ENCODE results near the gene MAPK8IP2. TPM values are rescaled to one million over a fixed set of nuclear protein-coding genes. Genes with fewer than 3 reads are reported as not detected.
"Not testable (repeated sequence)": the region's sequence is repeated elsewhere in the genome, so short reads cannot be mapped to it uniquely, and the experiment has no call there.

MAPK8IP2 gene
- total RNA-seq, 1 donor from 2014 or later: 1.6 TPM

DNA sequence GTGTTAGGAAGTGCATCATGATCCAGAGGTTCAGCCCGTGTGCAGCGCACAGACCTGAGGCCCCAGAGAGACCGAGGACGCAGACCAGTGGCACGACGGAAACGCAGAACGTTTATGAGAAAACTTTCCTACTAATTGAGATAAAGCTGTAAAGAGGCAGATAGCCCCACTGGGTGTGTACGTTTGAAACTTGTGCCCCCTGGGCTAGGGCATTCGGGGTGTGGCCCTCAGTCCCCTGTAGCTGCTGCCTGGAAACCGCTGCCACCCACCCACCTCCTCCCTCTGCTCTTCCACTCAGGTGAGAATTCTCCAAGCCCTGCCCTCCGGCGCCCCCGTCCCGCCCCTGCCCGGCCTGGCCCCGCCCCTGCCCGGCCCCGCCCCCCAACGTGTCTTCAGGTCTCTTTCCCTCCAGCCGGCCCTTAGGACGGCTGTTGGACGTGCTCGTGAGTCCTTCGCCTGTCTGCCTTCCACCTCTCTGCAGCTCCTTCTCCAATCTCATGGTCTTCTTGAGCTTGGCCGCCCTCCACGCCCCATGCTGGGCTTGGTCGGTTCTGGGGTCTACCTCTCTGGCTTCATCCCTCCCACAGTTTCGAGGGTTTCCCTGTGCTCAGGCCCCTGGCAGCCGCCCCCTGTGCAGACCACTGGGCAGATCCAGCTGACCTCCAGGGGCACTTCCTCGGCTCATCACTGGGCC is 12.1 kb downstream of the MAPK8IP2 start:
- DNase-seq: no peak

DNA sequence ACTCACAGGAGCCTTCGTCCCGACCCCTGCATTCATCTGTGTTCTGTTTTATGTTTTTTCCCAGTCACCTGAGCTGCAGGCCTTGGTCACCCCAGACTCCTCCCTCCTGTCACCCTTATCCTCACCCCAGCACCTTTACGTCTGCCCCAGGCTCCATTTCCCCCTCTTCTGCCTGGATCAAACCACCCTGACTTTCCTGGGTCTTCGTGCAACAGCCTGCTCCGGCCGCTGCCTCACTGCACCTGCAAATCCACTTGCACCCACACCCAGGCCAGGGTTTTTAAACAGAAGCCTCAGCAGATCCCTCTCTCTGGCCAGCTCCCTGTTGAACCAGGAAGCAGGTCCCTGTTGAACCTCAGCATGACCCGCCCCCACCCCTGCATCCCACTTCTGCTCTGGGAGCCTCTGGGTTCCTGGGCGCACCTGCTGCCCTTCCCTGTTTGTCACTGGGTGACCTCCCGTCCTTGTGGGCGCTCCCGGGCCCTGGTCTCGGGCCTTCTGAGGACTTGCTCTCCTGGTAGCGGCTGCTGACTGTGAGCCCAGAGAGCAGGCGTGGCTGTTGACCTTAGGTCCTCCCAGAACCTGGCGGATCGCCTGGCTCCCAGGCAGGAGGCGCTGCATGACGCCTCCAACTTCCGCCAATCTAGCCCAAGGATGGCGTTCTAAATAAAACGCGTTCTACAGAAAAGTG is 12.8 kb downstream of the MAPK8IP2 start:
- no peak for DNase-seq

DNA sequence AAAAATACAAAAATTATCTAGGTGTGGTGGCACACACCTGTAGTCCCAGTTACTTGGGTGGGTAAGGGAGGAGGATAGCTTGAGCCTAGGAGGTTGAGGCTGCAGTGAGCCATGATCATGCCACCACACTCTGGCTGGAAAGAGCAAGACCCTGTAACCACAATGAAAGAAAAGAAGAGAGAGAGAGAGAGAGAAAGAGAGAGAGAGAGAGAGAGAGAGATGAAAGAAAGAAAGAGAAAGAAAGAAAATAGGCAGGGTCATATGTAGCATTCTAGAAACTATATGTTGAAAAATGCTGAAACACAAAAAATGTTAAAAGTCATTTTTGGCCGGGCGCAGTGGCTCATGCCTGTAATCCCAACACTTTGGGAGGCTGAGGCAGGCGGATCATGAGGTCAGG is 13.7 kb downstream of the MAPK8IP2 start:
- not testable (repeated sequence) for DNase-seq

DNA sequence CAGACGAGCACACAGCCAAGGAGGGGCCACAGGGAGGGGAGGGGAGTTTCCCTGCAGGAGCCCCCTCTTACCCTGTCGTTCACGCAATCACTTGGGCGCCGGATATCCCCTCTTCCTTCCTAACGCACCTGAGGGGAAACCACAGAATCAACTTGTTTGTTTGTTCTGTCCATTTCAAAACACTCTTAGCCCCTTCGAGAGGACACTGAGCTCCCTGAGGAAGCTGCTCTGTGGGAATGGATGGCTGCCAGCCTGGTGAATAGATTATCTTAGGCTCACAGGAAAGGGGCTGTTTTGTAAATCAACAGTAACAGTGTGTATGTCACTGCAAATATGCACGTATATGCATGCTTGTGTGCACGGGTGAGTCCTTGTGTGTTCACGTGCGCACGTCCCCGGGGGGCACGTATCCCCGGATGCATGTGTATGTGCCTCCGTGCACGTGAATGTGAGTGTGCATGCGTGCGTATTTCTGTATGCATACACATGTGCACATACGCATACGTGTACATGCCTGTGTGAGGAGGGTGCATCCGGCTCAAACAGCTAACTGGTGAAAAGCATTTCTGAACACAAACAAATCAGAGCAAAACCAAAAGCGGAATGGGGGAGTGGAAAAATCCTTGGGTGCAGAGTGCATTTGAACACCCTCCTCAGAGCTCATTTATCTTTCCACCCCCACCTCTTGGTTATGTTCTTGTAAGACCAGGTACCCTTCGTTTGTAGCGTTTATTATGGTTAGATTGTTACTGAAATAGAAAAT is 20.2 kb downstream of the MAPK8IP2 start:
- DNase-seq: peak; percentile 73

DNA sequence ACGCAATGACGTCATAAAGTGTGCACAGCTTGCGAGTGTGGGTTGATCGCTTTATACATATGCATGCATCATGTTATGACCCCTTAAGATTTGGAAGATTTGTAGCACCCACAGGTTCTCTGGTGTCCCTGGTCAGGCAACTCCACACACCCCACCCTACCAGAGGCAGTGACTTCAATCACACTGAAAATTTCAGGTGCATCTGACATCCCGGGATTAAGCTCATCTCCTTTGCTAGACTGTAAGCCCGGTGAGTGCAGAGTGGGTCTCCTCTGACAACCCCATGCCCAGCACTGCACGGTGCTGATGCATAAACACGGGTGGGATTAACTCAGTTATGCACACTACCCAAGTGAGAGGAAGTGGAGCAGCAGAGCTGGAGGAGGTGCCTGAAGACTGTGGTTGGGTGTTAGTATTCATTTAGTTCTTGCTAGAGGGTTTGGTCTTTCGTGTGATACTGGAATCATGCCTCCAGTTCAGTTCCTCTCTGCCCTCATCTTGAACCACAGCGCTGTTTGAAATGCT is 20.8 kb downstream of the MAPK8IP2 start:
- no peak for DNase-seq

DNA sequence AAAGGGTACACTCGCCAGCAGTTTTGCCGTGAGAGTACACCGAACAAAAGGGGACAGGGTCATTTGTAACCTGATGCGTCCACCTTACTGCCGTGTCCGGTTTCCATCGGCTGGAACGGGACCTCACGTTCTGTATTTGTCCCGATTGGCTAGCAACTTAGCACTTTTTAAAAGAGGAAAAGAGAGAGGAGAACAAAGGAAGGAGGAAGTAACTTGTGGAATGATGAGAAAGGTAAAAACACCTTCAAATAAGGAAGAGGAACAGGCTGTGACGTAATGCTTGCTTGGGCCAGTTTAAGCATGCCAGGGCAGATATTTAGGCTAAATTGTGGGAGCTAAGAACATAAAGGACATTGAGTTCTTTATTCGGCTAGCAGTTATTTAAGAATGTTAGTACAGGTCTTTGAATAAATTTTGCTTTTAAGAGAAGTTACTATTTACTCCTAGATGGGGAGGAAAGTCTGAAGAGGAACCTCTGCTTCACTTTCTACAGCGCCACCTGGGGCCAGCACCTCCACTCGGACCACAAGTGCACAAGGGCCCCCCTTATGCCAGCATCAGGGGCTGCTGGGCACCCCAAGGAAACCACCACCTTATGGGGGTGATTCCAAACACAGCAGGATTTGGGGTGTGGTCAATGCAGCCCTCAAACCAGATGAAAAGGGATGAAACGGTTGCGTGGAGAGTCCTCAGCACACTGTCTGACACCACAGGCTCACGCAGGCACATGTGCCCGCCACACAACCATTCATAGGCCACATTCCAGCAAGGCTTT is 21.5 kb downstream of the MAPK8IP2 start:
- DNase-seq: no peak

DNA sequence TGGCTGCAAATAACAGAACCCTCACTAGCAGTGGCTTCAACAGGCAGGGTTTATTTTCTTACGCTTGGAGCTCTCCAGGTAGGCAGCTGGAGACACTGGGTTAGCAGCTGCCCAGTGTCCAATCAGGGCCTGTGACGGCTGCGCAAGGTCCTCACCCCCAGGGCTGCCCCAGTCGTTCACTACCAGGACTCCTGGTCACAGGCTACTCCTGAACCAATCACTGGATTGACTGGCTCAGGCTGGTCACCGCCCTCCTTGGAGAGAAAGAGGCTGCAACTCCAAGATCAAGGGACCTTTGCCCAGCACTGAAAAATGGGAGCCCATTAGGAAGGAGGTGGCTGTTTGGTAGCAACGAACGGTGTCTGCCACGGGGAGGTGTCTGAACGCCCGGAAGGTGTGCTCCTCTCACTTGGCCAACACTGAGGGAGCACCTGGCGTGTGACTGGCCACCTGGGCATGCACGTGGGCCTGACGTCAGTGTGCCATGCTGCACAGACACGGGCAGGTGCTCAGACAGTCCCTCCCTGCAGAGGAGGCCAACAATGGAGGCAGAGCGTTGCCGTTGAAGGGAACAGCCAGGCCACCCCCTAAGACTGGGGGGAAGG is 22.2 kb downstream of the MAPK8IP2 start:
- no peak for DNase-seq

DNA sequence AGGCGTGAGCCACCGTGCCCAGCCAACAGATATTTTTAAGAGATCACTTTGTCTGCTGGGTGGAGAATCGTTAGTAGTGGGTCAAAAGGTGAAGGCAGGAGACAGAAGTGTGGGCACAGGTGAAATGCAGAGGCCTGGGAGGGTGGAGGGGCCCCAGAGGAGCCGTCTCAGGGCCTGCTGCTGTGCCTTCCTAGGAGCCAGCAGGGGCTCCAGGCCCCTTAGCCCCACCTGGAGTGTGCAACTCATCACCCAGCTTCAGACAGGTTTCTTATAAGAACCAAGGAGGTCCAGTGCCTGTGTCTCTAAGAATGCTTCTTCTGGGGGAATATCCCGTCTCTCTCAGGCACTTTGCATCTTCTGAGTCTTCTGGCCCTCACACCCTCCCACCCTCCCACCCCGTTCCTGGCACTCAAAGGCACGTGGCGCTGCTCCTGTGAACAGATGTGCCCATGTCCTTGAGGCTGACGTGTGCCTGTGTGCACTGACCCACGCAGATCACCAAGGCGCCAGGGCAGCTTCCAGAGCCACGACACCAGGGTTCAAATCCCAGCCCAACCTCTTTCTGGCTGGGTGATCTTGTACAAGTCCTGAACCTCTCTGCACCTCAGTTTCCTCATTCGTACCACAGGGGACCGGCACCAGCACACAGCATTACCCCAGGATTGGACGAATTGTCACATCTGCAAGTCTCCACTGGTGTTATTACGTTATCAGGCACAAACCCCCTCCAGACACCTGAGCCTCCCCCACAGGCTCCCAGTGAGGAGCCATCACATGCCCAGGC is 23.9 kb downstream of the MAPK8IP2 start:
- DNase-seq: no peak

DNA sequence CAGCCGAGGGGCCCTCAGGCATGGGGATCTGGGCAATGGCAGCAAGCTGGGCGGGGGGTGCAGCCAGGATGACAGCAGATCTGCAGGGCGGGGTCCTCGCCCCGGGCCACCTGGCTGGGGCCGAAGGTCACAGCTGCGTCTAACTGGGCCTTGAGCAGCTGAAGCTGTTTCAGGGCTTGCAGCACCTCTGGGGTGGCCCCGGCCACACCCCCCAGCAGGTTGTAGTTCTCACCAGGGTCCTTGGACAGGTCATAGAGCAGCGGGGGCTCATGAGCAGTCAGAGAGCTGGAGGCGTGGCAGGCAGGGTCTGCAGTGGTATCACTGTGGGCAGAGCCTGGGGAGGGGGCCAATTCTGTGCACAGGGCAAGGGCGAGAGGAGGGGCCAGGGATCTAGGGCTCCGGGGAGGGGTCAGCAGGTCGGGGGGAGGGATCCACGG is 24.6 kb downstream of the MAPK8IP2 start:
- DNase-seq: no peak

DNA sequence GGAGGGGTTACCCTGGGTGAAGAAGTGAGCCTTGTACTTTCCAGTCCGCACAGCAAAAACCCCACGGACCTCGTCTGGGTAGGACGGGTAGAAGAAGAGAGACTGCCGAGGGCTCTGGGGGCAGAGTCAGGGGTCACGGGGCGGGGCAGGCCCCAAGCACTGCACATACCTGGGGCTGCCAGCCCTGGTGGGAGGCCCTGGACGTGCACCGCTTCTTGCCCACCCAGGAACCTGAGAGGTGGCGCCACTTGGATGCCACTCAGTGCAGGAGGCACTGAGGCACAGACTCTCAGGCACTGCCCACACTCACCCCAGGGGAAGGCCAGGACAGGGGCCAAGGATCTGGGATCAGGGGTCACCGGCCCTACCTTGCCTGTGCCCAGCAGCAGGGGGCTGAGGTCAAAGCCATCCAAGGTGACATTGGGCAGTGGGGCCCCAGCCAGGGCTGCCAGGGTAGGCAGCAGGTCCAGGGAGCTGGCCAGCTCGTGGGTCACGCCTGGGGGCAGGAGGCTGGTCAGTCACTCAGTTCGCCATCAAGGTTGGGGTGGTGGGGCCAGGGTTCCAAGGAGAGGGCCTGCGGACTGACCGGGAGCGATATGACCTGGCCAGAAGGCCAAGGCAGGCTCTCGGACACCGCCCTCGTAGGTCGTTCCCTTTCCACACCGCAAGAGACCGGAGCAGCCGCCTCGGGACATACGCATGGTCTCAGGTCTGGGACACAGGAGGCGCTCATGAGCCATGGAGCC is 25.1 kb downstream of the MAPK8IP2 start:
- no peak for DNase-seq

DNA sequence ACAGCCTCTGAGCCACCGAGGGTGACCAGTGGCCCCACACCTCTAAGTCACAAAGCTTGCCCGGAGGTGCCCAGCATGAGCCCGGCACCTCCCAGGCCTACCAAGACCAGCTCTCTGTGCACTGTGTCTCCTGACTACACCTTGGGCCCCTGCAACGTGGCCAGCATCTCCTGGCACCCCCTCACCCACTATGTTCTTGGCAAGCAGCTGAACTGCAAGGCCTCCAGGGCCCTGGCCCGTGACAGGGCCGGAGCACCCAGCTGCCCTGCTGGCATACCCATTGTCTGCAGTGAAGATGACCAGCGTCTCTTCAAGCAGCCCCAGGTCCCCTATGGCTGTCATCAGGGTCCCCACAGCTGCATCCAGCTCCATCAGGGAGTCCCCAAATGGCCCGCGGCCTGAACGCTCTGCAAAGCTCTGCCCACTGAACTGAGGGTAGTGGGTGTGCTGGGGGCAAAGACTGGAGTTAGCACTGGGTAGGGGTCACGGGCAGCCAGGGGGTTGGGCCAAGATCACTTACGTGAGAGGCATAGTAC is 25.8 kb downstream of the MAPK8IP2 start:
- DNase-seq: no peak

DNA sequence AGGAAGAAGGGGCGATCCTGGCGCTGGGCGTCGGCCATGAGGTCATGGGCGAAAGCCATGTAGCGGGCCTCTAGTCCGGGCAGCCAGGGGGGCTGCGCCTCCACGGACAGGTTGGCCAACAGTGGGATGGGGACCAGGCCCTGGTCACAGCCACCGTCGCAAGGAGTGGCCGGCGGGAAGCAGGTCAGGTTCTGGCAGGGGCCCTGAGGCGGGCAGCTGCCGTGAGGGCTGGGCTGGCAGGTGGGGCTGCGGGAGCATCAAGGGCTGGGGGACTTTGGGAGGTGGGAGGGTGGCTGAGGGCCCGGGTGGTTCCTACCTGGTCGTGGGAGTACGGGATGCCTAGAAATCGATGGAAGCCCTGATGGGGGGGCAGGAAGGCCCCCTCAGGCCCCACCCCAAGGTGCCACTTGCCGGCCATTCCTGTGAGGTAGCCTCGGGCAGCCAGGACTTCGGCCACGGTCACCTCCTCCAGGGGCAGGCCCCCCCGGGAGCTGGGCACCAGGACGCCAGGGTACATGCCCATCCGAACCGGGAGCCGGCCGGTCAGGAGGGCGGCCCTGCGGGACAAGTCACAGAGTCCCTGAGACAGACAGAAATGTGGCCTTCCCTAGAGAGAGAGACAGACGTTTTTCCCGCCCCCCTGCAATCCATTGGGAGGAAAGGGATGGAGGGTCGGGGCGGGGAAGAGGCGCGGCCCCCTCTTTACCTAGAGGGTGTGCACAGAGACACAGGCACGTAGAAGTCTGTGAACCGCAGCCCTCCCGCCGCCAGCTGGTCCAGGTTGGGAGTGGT is 26.5 kb downstream of the MAPK8IP2 start:
- DNase-seq: no peak

DNA sequence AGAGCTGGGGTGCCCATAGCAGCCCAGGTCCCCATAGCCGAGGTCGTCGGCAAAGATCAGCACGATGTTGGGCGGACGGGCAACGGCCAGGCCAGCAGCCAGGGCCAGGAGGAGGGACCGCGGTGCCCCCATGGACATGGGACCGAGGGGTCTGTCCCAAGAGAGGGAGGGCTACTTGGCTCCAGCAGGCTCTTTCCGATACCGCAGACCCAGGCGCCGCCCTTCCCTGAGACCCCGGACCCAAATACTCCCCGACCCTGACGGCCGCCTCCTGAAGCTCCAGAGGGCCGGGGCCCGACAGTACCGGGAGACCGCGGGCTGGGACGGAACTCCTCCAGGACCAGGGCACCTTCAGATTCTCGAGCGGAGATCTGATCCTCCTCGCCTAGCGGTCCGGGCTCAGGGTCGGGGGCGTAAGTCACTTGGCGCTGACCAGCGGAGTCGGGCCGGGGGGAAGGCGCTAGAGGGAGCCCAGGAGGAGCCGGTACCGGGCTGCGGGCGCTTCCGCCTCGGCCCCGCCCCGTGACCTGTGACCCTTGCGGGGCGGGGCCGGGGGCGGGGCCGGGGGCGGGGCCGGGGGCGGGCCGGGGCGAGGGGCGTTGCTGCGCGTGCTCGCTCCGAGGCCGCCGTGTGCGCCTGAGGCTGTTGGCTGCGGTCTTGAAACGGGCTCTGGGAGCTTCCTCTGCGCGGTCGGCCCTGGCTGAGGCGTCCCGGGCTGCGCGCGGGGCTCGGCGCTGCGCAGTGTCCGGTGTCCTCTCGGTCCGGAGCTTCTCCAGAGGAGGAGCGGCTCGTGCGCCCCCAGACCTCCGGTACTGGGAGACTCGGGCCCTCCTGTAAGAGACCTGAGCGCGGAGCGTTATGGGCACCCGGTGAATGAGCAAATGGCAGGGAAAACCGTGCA is 27.3 kb downstream of the MAPK8IP2 start, which contains the start of gene ARSA:
Gene ARSA, minus strand, starts transcription at position 511 of the 901 bp plus-strand sequence. Its CDS starts 373 bp downstream, at position 138.
- peak; percentile 58 for DNase-seq

DNA sequence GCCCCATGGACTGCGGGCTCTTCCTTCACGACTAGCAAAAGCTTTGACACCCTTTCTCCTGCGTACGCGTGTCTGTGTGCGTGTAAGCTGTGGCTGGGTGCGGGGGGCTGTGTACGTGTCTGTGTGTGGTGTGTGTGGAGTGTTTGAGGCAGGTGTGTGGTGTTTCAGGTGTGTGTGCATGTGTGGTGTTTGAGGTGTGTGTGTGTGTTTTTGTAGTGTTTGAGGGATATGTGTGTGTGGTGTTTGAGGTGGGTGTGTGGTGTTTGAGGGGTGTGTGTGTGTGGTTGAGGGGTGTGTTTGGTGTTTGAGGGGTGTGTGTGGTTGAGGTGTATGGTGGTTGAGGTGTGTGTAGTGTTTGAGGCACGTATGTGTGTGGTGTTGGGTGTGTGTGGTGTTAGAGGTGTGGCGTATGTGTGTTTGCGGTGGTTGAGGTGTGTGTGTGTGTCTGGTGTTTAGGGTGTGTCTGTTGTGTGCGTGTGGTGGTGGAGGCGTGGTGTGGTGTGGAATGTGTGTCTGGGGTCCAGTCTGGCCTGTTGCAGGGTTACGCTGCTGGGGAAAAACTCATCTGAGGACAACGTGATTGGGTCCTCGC is 28.0 kb downstream of the MAPK8IP2 start:
- DNase-seq: no peak

DNA sequence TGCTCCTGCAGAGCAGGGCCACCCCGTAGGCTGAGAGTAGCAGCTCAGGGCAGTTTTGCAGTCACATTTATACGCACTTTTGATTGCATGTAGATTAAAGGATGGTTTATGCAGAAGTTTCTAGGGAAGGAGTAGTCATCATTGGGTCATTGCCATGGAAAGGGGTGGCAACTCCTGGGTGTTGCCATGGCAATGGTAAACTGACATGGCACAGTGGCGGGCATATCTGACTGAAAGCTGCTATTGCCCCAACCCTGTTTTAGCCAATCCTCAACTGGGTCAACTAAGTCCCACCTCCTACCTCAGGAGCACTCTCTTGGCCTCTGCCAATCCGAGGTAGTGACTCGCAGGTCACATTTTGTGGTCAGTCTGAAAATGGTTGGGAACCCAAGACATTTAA is 29.8 kb downstream of the MAPK8IP2 start:
- DNase-seq: no peak

DNA sequence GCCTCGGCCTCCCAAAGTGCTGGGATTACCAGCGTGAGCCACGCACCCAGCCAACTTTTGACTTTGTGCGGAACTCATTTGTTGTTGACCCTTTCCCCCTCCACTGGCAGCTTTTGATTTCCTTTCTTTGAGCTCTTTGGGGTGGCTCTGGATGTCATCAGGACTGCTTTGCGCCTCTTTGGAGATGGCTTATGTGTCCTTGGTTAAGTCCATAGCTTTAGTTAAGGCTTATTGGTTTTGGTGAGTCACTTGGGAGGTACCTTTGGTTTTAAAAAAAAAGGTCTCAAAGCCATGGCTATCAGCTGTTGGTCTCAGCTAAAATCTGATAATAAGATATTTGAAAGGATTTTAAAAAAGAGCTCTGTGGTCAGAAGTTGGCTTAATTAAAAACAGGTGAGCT is 32.5 kb downstream of the MAPK8IP2 start:
- no peak for DNase-seq

DNA sequence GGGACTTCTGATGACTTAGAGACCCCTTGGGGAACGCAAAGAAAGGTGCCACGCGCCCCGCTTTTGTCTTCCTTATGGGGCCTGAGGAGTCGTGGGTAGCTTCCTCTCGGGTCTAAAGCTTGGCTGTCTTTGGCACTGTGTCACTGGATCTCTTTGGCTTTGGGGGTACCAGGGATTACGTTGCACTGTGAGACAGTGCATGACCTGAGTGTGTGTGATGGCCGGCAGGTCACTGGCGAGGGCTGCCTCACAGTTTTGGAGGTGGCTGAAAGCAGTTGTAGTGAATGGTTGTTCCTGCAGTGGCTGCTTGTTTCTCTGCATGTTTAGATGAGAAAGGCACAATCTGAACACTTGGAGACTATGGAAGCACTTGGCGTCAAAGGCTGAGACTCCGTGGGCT is 33.2 kb downstream of the MAPK8IP2 start:
- no peak for DNase-seq

Measured in skin of body (tissue), 2 donors.